ENCODE data around the gene RSPH1.

RSPH1 gene

DNA sequence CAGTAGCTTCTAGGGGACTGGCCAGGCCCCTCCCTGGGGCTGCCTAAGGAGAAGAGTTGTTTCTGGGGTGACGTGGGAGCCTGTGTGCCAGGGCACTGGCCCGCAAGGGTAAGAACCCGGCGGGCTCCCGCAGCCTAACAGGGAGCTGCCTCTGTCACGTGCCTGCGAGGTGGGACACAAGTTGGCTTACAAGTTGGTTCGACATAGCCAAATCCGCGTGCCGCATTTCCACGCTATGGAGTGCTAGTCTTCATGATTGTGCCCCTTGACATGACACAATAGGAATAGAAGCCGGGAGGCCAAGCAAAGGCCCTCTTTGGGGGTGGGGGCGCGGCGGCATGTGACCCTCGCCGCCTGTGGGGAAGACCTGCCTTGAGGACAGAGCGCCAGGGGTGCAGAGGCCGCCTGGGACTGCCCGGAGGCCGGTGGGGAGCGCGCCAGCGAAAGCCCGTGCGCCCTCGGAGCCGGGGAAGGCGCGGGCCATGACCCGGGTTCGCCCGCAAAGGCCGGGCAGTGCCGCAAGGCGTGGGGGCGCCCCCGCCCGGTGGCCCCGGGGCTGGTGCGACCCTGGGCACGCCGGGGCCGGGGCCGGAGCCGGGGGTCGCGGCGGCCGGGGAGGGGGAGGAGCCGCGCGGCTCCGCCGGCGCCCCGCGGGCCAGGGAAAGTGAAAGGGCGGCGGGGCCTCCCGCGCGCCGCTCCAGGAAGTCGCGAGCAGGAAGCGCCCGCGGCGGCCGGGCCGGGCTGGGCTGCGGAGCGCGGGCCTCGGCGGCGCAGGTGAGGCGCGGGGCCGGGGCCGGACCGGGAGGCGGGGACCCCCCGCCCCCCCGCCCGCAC, 17.3 kb upstream of the RSPH1 start, which contains the start of gene SLC37A1:
SLC37A1 (plus strand) TSS at position 702 of the 834 bp plus-strand sequence. CDS start 4,603 bp downstream, outside the sequence.
- peak; percentile 12 for DNase-seq (ENCODE audit: low spot score)

DNA sequence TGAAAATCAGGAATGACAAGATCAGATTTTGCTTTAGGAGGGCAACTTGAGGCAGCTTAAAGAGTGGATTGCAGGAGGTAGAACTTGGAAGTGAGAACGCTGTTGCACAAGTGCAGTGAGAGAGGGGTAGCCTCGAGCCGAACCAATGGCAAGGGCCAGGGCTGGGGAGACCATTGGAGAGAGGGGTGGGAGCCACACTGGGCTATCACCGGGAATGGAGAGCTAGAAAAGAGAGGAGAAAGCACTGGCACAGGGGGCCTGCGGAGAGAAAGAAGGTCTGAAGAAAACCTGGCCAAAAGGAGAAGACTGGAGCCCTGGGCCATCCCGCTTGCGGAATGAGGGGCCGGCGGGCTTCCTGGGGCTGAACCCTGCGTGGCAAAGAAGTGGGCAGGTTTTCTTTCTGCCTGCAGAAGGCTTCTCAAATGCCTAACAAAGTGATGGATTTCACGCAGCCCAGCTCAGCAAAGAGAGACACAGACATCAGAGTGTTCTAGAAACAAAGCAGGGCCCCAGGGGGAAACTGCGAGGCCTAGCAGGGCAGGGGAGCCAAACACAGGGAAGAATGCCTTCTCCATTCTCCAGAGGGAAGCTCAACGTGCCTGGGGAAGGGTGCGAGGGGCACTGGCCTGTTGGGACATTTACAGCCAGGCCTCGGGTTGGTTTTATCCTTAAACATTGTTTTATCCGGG, 16.5 kb upstream of the RSPH1 start:
- no peak for DNase-seq (ENCODE audit: low spot score)

DNA sequence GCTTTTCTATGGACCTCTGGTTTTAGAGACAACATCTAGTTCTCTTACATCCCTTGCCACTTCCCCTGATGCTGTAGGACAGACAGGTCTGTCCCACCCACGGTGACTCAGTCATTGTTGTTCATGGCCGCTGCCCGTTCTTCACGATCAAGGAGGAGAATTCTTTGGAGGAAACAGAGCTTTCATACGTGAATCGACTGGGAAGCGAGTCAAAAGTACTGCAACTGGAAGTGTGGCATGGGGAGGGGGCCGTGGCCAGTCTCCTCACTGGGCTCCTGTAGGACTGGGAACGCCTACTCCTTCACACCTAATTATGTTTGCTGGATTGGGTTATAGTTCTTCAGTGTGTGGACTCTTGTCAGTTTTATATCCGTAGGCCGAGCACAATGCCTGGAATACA, 13.2 kb upstream of the RSPH1 start:
- no peak for DNase-seq (ENCODE audit: low spot score)

DNA sequence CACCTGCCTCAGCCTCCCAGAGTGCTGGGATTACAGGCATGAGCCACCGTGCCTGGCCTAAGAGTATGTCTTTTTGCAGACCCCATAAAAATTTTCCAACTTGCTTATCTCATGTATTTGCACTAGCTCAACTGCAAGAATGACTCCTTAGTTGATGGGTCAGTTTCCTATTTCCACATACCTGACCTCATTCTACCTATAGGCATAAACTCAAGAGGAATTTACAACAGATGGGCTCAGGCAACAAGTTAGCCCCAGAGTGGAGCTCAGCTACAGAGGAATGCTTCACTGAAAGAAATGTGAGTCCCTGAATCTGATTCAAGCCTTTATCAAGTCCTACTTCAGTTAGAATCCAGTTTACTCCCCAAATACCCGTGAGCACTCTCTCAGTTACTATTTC, 12.3 kb upstream of the RSPH1 start:
- no peak for DNase-seq (ENCODE audit: low spot score)

DNA sequence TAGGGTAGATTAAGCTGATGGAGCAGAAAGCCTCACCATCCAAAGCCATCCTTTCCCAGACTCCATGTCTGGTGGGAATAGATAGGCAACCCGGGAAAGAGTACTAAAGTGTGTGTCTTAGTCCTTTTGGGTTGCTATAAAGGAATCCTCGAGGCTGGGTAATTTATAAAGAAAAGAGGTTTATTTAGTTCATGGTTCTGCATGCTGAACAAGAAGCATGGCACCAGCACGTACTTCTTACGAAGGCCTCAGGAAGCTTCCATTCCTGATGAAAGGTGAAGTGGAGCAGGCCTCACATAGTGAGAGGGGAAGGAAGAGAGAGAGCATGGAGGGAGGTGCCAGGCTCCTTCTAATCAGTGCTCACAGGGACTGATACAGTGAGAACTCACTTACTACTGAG, 11.4 kb upstream of the RSPH1 start:
- DNase-seq (ENCODE audit: low spot score), result no peak

DNA sequence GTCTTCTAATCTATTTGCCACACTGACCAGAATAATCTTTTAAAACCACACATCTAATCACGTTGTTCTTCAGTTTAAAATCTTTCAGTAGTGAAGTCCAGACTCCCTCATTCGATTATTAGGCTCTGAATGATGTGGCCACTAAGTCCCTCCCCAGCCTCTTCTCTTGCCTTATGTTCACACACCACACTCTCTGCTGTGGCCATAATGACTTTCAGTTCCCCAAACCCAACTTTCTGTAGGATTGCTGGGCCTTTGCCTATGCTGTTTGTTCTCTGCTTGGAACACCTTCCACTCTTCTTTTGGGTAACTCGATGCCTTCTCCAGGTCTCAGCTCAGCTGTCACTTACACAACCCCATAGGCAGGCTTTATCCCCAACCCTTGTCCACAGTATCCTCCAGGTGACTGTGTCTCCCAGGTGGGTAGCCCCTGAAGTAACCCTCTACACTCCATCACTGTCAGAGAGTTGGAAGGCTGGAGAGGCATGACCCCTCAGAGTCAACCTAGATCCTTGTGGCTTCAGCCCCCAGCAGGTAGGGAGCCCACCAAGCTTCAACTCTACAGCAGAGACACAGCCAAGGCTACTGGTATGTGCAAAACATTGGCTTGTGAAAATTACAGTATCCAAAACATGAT, 9.2 kb upstream of the RSPH1 start:
- DNase-seq (ENCODE audit: low spot score), result no peak

DNA sequence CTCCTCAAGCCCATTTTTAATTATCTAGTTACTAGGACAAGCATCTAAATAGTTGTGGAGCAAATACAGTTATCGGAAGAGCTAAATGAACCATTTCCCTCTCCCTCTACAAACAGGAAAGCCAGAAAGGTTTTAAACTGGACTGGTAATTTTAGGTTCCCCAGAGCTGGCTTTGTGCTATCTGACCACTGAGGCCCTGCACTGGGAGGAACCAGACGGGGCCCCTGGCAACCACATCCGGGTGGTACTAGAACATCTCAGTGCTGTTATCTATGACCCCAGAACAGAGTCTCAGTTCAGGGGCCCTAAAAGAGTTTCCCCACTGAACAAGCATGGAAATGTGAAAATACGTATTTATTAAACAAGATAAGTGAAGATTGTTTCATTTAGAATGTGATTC, 7.7 kb upstream of the RSPH1 start:
- no peak for DNase-seq (ENCODE audit: low spot score)

DNA sequence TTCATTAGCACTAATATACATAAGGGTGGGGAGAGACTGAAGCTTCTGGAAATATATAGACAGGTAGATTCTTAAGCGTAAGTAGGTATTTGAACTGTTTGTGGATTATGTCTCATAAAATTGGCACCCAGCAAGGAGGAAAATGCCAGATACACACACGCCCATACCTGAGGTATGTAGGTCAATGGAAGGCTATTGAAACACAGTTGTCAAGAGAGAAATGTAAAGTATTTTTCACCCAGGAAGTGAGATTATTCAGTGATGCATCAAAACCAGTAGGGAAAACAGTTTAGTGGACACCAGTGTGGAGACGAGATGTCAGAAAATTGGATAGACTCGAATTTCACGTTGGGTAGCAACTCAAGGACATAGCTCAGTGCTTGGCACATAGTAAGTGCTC, 4.7 kb upstream of the RSPH1 start:
- no peak for DNase-seq (ENCODE audit: low spot score)

DNA sequence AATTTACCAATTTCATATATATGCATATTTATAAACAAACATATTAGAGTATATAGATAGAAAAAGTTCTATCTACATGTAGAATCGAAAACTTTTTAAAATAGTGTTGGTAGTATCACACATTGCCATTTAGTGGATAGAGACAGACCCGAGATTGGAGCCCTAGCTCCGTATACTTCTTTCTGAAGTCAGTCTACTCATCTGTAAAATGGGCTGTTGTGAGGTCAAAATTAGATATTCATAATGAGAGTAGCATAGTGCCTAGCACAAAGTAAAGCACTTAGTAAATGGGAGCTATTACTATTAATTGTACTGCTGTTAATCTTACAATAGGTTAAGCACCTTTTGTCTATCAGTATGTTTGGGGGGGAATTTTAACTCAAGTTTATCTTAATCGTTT, 4.2 kb upstream of the RSPH1 start:
- DNase-seq (ENCODE audit: low spot score), result no peak

DNA sequence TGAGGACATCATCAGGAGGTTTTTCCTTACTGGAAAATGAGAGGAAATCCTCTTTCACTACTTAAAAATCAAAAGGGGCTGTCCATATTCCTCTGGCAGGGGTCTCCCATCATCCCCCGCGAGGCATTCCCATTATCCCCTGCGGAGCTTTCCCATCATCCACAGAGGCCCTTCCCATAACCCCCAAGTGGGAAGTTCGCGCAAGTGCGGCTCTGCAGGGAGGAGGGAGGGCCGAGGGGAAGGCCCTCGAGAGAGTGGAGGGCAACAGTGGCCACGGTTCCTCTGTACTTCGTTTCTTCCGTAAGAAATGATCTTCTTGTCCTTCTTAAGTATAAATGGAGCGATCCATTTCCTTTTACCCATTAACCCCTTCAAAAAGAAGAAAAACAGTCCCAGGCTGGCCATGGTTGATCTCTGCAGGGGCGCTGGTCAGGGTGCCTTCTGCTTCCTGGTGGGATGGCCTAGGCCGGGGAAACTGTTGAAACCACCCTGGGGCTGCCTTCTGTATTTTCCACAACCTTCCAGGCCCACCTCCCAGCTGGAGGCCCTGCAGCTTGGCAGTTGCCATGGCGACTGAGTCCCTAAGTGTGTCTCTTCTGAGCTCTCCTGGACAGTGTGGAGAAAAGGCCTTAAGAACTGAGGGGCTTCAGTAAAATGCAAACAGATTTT, 3.6 kb upstream of the RSPH1 start:
- no peak for DNase-seq (ENCODE audit: low spot score)

DNA sequence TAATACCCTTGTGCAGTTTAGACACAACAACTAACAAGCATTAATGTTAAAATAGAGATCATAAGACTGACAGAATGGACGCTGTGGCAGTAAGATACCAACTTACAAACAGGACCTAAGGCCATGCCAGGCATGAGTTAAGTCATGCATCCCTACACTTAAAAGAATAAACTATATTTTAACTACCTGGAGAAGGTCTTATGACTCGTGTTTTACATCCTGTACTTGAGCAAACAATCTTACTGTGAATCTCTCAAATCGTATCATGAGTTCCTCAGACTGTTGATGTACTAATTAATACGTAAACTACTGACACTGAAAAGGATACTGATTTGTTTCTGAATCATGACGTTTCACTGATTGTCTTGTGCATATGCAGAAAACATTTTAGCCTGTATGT, 2.0 kb upstream of the RSPH1 start:
- DNase-seq (ENCODE audit: low spot score), result no peak

DNA sequence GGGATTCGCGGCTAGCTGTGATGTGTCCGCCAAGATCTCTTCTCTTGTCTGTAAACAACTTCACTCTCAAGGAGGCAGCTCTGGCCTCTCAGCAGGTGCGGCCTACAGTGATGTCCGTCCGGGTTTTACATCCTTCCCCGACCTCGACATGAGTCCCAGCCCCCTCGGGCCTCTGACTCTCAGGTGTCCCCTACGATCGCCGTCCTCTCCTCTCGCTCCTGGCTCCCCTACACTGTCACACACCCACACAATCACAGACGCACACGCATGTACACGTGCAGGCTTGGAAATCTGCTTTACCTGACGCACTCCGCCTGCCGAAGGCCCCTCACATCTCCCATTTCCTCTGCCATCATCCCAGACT, 797 bp upstream of the RSPH1 start:
- DNase-seq (ENCODE audit: low spot score), result no peak

DNA sequence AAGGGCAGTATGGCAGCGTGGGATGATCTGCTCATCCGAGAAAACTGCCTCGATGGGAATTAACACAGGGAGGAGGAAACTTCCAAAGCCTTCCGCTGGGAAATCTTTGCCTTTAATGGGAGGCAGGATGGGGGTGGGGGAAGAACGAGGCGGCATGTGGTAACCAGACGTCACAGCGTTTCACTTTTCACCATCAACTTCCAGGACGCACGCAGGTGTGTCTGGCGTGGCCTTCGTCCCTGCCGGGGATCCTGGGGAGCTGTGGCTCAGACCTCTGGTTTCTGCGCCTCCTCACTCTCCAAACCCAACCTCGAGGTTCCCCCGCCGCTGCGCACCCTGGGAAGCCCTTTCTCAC, 282 bp downstream of the RSPH1 start:
- DNase-seq (ENCODE audit: low spot score), result no peak

DNA sequence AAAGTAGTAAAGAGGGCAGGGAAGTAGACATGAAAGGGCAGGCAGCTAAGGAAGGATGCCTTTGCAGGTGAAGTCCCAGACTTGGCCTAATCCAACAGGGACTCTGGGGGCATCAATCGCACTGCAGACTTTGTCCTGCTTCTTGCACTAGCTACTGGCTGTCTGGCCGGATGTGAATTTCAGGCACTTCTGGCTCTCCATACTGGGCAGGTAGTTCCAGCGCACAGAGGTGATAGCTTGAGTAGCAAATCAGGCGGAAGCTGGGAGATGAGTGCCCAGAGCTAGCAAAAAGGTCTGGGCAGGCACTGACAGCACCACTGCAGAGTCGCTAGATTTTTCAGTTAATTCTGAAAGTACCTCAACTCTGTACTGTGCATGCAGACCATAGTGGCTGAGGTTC, 997 bp downstream of the RSPH1 start:
- no peak for DNase-seq (ENCODE audit: low spot score)

DNA sequence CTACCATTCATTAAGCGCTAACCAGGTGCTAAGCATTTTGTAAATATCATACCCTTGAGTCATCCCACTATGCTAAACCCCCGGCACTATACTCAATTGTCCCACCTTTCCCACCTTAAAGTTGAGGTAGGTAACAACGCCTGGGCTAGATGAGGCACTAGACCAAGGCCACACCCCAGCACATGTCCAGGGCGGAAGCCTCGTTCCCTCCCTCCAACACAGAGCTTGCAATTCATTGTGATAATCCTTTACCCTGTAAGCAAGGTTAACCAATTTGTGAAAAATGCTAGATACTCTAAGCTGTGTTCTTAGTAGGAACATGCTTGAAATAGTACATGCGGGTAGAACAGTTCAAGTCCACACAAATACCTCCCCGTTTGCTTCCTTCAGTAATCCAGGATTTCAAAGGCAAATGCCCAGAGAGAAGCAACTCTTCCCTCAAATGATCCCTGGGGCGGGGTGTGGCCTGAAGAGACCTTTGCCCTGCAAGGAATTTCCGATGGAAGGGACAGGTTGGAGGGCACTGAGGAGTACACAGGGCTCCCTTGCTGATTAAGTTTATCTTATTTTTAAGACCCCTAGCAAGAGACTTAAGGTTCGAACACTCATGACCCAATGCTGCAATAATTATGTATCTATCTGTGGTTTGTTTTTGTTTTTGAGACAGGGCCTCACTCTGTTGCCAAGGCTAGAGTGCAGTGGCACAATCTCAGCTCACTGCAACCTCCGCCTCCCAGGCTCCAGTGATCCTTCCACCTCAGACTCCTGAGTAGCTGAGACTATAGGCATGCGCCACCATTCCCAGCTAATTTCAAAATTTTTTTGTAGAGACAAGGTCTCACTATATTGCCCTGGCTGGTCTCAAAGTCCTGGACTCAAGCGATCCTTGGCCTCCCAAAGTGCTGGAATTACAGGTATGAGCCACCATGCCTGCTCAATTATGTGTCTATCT, 2.6 kb downstream of the RSPH1 start:
- DNase-seq (ENCODE audit: low spot score), result no peak

DNA sequence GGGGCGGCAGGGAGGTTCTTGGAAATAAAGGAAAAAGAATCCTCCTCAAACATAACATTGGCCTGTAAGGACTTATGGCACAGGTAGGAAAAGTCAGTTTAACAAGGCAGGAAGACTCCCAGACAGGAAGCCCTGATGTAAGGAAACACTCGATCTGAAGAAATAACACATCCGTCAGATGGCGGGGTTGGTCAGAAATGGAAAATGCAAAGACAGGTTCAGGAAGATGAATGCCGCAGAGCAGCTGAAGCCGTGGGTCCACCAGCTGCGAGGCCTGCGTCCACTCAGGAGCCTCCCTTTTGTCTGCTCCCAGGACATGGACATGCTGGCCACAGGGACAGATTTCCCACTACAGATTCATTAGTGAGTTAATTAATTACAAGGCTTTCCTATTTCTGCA, 3.8 kb downstream of the RSPH1 start:
- no peak for DNase-seq (ENCODE audit: low spot score)

DNA sequence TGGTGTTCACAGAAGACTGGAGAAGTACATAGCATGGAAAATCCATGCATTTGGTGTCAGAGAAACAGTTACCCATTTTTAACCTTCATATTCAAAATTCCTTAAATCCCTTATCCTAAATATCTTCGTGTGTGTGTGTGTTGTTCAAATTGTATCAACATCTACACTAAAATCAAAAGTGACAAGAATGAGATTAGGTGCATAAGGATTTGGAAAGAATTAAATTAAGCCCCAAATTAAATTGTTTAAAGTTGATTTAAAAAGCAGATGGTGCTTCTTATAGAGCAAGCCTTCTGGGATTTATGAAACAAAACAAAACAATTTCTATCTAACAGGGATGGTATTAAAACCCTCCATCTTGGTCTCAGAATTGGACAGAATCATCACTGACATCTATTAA, 4.7 kb downstream of the RSPH1 start:
- DNase-seq (ENCODE audit: low spot score), result no peak

DNA sequence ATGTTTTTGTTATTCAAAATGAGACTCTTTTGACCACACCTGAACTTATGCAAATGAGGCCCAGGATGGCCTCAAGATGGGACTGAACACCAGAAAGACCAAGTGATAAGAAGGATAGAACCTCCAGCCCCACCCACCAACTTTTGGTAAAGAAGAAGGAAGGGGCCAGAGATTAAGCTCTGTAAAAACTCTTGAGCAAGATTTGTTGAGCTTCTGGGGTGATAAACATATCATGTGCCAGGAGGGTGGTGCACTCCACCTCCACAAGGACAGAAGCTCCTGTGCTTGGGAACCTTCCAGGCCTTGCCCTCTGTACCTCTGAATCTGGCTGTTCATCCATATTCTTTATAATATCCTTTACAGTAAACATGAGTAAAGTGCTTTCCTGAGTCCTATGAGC, 5.3 kb downstream of the RSPH1 start:
- DNase-seq (ENCODE audit: low spot score), result no peak

DNA sequence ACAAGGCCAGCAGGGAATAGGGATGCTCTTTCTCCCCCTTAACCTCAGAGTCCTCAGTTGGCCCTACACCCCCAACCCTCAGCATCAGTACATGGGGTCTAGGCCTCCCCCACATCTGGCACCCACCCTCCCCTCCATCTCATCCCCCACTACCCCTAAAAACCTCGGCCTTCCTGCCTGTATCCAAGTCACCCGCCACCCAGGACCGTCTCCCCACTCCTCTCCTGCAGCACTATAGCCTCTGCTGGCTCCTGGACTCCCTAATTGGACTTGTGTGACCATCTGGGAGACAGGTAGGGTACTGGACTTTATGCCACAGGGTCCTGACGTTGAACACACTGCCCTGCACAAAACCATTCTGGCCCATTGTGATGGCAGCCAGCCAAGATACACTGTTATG, 6.0 kb downstream of the RSPH1 start:
- no peak for DNase-seq (ENCODE audit: low spot score)

DNA sequence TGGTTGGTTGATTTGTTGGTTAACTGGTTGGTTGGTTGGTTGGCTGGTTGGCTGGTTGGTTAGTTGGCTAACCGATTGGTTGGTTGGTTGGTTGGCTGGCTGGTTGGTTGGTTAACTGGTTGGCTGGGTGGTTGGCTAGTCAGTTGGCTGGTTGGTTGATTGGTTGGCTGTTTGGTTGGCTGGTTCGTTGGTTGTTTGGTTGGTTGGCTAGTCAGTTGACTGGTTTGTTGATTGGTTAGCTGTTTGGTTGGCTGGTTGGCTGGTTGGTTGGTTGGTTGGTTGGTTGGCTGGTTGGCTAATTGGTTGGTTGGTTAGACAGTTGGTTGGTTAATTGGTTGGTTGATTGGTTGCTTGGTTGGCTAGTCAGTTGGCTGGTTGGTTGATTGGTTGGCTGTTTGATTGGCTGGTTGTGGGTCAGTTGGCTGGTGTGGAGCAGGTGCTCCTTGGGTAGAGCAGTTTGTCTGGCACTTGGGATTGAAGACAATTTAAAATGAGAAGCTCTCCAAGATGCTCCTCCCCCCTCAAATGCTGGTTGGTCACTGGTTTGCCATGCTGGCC, 6.9 kb downstream of the RSPH1 start:
- DNase-seq (ENCODE audit: low spot score), result no peak

DNA sequence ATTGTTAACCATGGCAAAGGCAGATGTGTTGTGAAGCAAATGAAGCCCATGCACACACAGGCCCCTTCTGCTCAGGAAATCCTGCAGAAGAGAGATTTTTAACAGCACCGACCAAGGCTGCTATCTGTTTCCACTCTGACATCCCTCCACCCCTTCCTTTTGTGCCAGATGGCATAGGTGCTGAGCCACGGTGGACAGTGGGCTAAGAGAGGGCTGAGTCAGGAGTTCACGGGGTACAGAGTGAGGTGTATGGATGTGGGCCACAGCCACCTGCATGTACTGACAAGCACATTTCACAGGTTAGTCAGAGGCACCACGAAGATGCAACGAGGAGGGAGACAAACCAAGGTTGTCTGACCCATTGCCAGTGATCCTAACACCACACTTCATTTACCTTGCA, 9.5 kb downstream of the RSPH1 start:
- no peak for DNase-seq (ENCODE audit: low spot score)

Data from CD4-positive, alpha-beta T cell treated with Interleukin-15 for 4 hours (primary cell).